Measurements from ENCODE around the gene EFNA1. TPM values are rescaled to one million over a fixed set of nuclear protein-coding genes. Genes with fewer than 3 reads are reported as not detected.
A peak's percentile ranks its signal among the peaks of the same experiment; 100 is the strongest.

The EFNA1 gene
- total RNA-seq: 100 to 1,000 TPM; 125 to 235 (median 185) TPM

GRCh38 chr1:155127105-155127966 is at the start of gene EFNA1:
TSS of gene EFNA1 (plus strand) at chr1:155127876. CDS start at chr1:155127978, 102 bp downstream.
- intact Hi-C loops (cut with DNase I; ENCODE audit: low total_unique reads): no loop called here
- DNase-seq (ENCODE audit: low spot score in 2 of 2): peak; percentile 61 to 93
- TF ChIP-seq POLR2A (IDR thresholded peaks at IDR 0.05) (peak in 1 of 2 donors; percentile 29), CTCF (IDR thresholded peaks at IDR 0.05) (peak in 1 of 3 donors; percentile 9)
- peak within 1 kb of the TSS; percentile 84 for H3K4me3 ChIP-seq (ENCODE audit: low read depth, poor library complexity, severe bottlenecking)
- WGBS, 2 donors: 0% methylated on average over 42 to 44 of the region's 76 CpGs

GRCh38 chr1:155078469-155079209 is 49.0 kb upstream of the EFNA1 start, which contains the start of gene EFNA3:
TSS of gene EFNA3 (plus strand) at chr1:155078837. CDS start at chr1:155078942, 105 bp downstream.
- WGBS, 2 donors: 1 to 2% methylated on average over 39 to 55 of the region's 59 CpGs
- DNase-seq (ENCODE audit: low spot score in 2 of 2): peak; percentile 63 to 93
- TF ChIP-seq POLR2A (IDR thresholded peaks at IDR 0.05): no peak
- no peak for TF ChIP-seq CTCF (IDR thresholded peaks at IDR 0.05)
- peak within 1 kb of the TSS; percentile 36 for H3K4me3 ChIP-seq (ENCODE audit: low read depth, poor library complexity, severe bottlenecking)
- intact Hi-C loops (cut with DNase I; ENCODE audit: low total_unique reads): no loop called here

GRCh38 chr1:155079210-155079486 is 48.5 kb upstream of the EFNA1 start:
- no peak for DNase-seq (ENCODE audit: low spot score in 2 of 2)
- peak overlapping the region; percentile 36 for H3K4me3 ChIP-seq (ENCODE audit: low read depth, poor library complexity, severe bottlenecking)
- 0 to 5% methylated on average over 10 of the region's 10 CpGs for WGBS, 2 donors
- intact Hi-C loops (cut with DNase I; ENCODE audit: low total_unique reads): no loop called here
- TF ChIP-seq POLR2A (IDR thresholded peaks at IDR 0.05) (no peak), CTCF (IDR thresholded peaks at IDR 0.05) (no peak)

- no peak for DNase-seq (ENCODE audit: low spot score in 2 of 2)
- H3K4me3 ChIP-seq (ENCODE audit: low read depth, poor library complexity, severe bottlenecking): peak overlapping the region; percentile 36
- TF ChIP-seq CTCF (IDR thresholded peaks at IDR 0.05): no peak
- no peak for TF ChIP-seq POLR2A (IDR thresholded peaks at IDR 0.05)
- intact Hi-C loops (cut with DNase I; ENCODE audit: low total_unique reads): loop anchor here (5.0 kb wide), 1 partner anchor 32 kb away; no protein-coding TSS in a partner anchor
- 1 to 2% methylated on average over 23 to 50 of the region's 67 CpGs for WGBS, 2 donors
Measured at GRCh38 chr1:155079487-155080311, 48.0 kb upstream of the EFNA1 start.
